Measurements from ENCODE around the gene MRPS9. TPM values are rescaled to one million over a fixed set of nuclear protein-coding genes. Genes with fewer than 3 reads are reported as not detected.

MRPS9 gene
- total RNA-seq, 2 experiments from 2014 or later: 24.5 to 30.8 TPM

GRCh38 chr2:105090091-105090490, 52.2 kb downstream of the MRPS9 start:
- Mint-ChIP-seq H3K27me3 (no peaks in the 10 kb centered on the region), H3K36me3 (peaks cover 1% of the 10 kb centered on the region), H3K9me3 (ENCODE audit: low read depth) (no peaks in the 10 kb centered on the region), H3K4me3 (no peak overlapping the region), H3K27ac (no peak overlapping the region), H3K4me1 (peaks cover 12% of the 10 kb centered on the region)
- ATAC-seq: no peak
- CTCF ChIA-PET: no interaction called here
- no peak for DNase-seq

- CTCF ChIA-PET: no interaction called here
- no peaks in the 10 kb centered on the region for H3K27me3 Mint-ChIP-seq
These were observed 54.9 kb downstream of the MRPS9 start for GRCh38 chr2:105092797-105093196.

GRCh38 chr2:105099153-105099552, 61.3 kb downstream of the MRPS9 start:
- ATAC-seq: no peak
- CTCF ChIA-PET: no interaction called here
- Mint-ChIP-seq H3K4me3 (no peak overlapping the region), H3K9me3 (ENCODE audit: low read depth) (no peaks in the 10 kb centered on the region), H3K36me3 (peaks cover 10% of the 10 kb centered on the region), H3K27ac (no peak overlapping the region), H3K4me1 (no peaks in the 10 kb centered on the region), H3K27me3 (no peaks in the 10 kb centered on the region)
- DNase-seq: no peak

More at GRCh38 chr2:105092797-105093196, 54.9 kb downstream of the MRPS9 start:
- Mint-ChIP-seq H3K36me3 (peaks cover 5% of the 10 kb centered on the region), H3K4me1 (peaks cover under 1% of the 10 kb centered on the region), H3K27ac (no peak overlapping the region), H3K4me3 (no peak overlapping the region), H3K9me3 (ENCODE audit: low read depth) (no peaks in the 10 kb centered on the region)
- ATAC-seq: no peak
- no peak for DNase-seq

- DNase-seq (no peak), ATAC-seq (no peak)
- CTCF ChIA-PET: interaction anchor here (0.6 to 1.1 kb wide), 4 partner anchors 12 to 138 kb away, joined by 3 to 6 read pairs (median 3); no protein-coding TSS in a partner anchor
- Mint-ChIP-seq H3K4me3 (no peak overlapping the region), H3K27ac (no peak overlapping the region), H3K36me3 (peaks cover 10% of the 10 kb centered on the region), H3K4me1 (no peaks in the 10 kb centered on the region), H3K27me3 (no peaks in the 10 kb centered on the region), H3K9me3 (ENCODE audit: low read depth) (no peaks in the 10 kb centered on the region)
These were observed 62.4 kb downstream of the MRPS9 start for GRCh38 chr2:105100046-105100840.

GRCh38 chr2:105102001-105102400, 64.1 kb downstream of the MRPS9 start:
- CTCF ChIA-PET: interaction anchor here (1.2 kb wide), 1 partner anchor 142 kb away, joined by 3 read pairs; no protein-coding TSS in a partner anchor
- ATAC-seq (no peak), DNase-seq (no peak)
- Mint-ChIP-seq H3K4me1 (no peaks in the 10 kb centered on the region), H3K27me3 (no peaks in the 10 kb centered on the region), H3K9me3 (ENCODE audit: low read depth) (no peaks in the 10 kb centered on the region), H3K36me3 (peaks cover 5% of the 10 kb centered on the region), H3K4me3 (no peak overlapping the region), H3K27ac (no peak overlapping the region)

GRCh38 chr2:105102963-105103421, 65.1 kb downstream of the MRPS9 start:
- Mint-ChIP-seq H3K4me1 (peaks cover 3% of the 10 kb centered on the region), H3K9me3 (ENCODE audit: low read depth) (no peaks in the 10 kb centered on the region), H3K36me3 (peaks cover 5% of the 10 kb centered on the region), H3K27ac (no peak overlapping the region), H3K4me3 (no peak overlapping the region), H3K27me3 (no peaks in the 10 kb centered on the region)
- no peak for ATAC-seq
- DNase-seq: no peak
- CTCF ChIA-PET: interaction anchor here (1.2 kb wide), 2 partner anchors 135 to 141 kb away, joined by 3 to 6 read pairs; no protein-coding TSS in a partner anchor

- H3K27me3 Mint-ChIP-seq: no peaks in the 10 kb centered on the region
- peaks cover 5% of the 10 kb centered on the region for H3K36me3 Mint-ChIP-seq
- CTCF ChIA-PET: interaction anchor here (1.2 kb wide), 2 partner anchors 134 to 140 kb away, joined by 3 to 6 read pairs; no protein-coding TSS in a partner anchor
- ATAC-seq (no peak), DNase-seq (no peak)
- H3K4me3 Mint-ChIP-seq: no peak overlapping the region
- no peaks in the 10 kb centered on the region for H3K9me3 Mint-ChIP-seq (ENCODE audit: low read depth)
- H3K4me1 Mint-ChIP-seq: peaks cover 3% of the 10 kb centered on the region
- no peak overlapping the region for H3K27ac Mint-ChIP-seq
These were observed 65.6 kb downstream of the MRPS9 start for GRCh38 chr2:105103481-105103880.

- no peak overlapping the region for H3K4me3 Mint-ChIP-seq
- no peak overlapping the region for H3K27ac Mint-ChIP-seq
- DNase-seq (no peak), ATAC-seq (no peak)
- H3K9me3 Mint-ChIP-seq (ENCODE audit: low read depth): no peaks in the 10 kb centered on the region
- peaks cover 5% of the 10 kb centered on the region for H3K36me3 Mint-ChIP-seq
- peaks cover 3% of the 10 kb centered on the region for H3K4me1 Mint-ChIP-seq
- CTCF ChIA-PET: interaction anchor here (1.2 kb wide), 1 partner anchor 133 kb away, joined by 6 read pairs; no protein-coding TSS in a partner anchor
- H3K27me3 Mint-ChIP-seq: no peaks in the 10 kb centered on the region
These were observed 66.4 kb downstream of the MRPS9 start for GRCh38 chr2:105104208-105104731.

GRCh38 chr2:105110295-105110829, 72.5 kb downstream of the MRPS9 start:
- H3K9me3 Mint-ChIP-seq (ENCODE audit: low read depth): no peaks in the 10 kb centered on the region
- DNase-seq: no peak
- H3K4me1 Mint-ChIP-seq: peaks cover 3% of the 10 kb centered on the region
- H3K4me3 Mint-ChIP-seq: no peak overlapping the region
- no peak overlapping the region for H3K27ac Mint-ChIP-seq
- H3K27me3 Mint-ChIP-seq: no peaks in the 10 kb centered on the region
- CTCF ChIA-PET: interaction anchor here (1.5 to 2.7 kb wide), 3 partner anchors 13 to 125 kb away, joined by 3 to 10 read pairs (median 3); no protein-coding TSS in a partner anchor
- no peaks in the 10 kb centered on the region for H3K36me3 Mint-ChIP-seq
- ATAC-seq: no peak

GRCh38 chr2:105111365-105112150, 73.7 kb downstream of the MRPS9 start:
- peaks cover 3% of the 10 kb centered on the region for H3K4me1 Mint-ChIP-seq
- H3K27me3 Mint-ChIP-seq: no peaks in the 10 kb centered on the region
- no peak overlapping the region for H3K27ac Mint-ChIP-seq
- no peaks in the 10 kb centered on the region for H3K36me3 Mint-ChIP-seq
- no peaks in the 10 kb centered on the region for H3K9me3 Mint-ChIP-seq (ENCODE audit: low read depth)
- ATAC-seq (no peak), DNase-seq (no peak)
- CTCF ChIA-PET: interaction anchor here (1.2 to 2.7 kb wide), 3 partner anchors 18 to 124 kb away, joined by 3 to 10 read pairs (median 3); no protein-coding TSS in a partner anchor
- no peak overlapping the region for H3K4me3 Mint-ChIP-seq

- Mint-ChIP-seq H3K4me3 (no peak overlapping the region), H3K4me1 (peaks cover 3% of the 10 kb centered on the region), H3K36me3 (no peaks in the 10 kb centered on the region), H3K27me3 (no peaks in the 10 kb centered on the region), H3K9me3 (ENCODE audit: low read depth) (no peaks in the 10 kb centered on the region), H3K27ac (no peak overlapping the region)
- CTCF ChIA-PET: no interaction called here
- no peak for ATAC-seq
- no peak for DNase-seq
These were observed 74.5 kb downstream of the MRPS9 start for GRCh38 chr2:105112345-105112744.

- no peak overlapping the region for H3K27ac Mint-ChIP-seq
These were observed 75.9 kb downstream of the MRPS9 start for GRCh38 chr2:105113616-105114291.

More at GRCh38 chr2:105113616-105114291, 75.9 kb downstream of the MRPS9 start:
- Mint-ChIP-seq H3K4me1 (no peaks in the 10 kb centered on the region), H3K27me3 (no peaks in the 10 kb centered on the region), H3K36me3 (no peaks in the 10 kb centered on the region), H3K4me3 (no peak overlapping the region), H3K9me3 (ENCODE audit: low read depth) (no peaks in the 10 kb centered on the region)
- CTCF ChIA-PET: interaction anchor here (0.7 to 4.8 kb wide), 9 partner anchors 13 to 130 kb away, joined by 3 to 96 read pairs (median 5); partner anchors contain the start of gene GPR45
- ATAC-seq (no peak), DNase-seq (no peak)

All from activated CD8-positive, alpha-beta memory T cell treated with anti-CD3 and anti-CD28 coated beads, Interleukin-2, amount 10 ng/mL, durations not matched to agents 7 days and 5 days (primary cell).